Activated CD8-positive, alpha-beta T cell treated with anti-CD3 and anti-CD28 coated beads for 36 hours (primary cell): ENCODE measurements around the gene RBM12. TPM values are rescaled to one million over a fixed set of nuclear protein-coding genes. Genes with fewer than 3 reads are reported as not detected.

Experiments used
- ATAC-seq: fragments of 200-7000 bp; cut with Tn5 transposase; one replicate; pipeline ENCODE4 v1.10.0; 2021; ENCODE audit warnings: mild to moderate bottlenecking, moderate library complexity
- CTCF ChIA-PET: fragments of 350-600 bp; sonication (Branson Sonifier 250); formaldehyde crosslinking; loops from one replicate; lab custom pipeline; 2021; ENCODE audit warnings: antibody characterized with exemption; lab: Charles Lee
- POLR2A ChIA-PET: fragments of 350-600 bp; sonication (Branson Sonifier 250); formaldehyde crosslinking; loops from one replicate; lab custom pipeline; 2021; ENCODE audit warnings: antibody characterized with exemption; lab: Charles Lee
- DNase-seq: peaks from one replicate; pipeline ENCODE4 v3.0.0-alpha.2; 2020
- H3K27ac Mint-ChIP-seq: one replicate; pipeline ENCODE4 v1.8.0; 2021; ENCODE audit warnings: mild to moderate bottlenecking, mixed read lengths
- H3K27me3 Mint-ChIP-seq: one replicate; pipeline ENCODE4 v1.8.0; 2021; ENCODE audit warnings: mixed read lengths
- H3K36me3 Mint-ChIP-seq: one replicate; pipeline ENCODE4 v1.8.0; 2021; ENCODE audit warnings: low read depth, mixed read lengths
- H3K4me1 Mint-ChIP-seq: one replicate; pipeline ENCODE4 v1.8.0; 2021; ENCODE audit warnings: low read depth, mixed read lengths
- H3K4me3 Mint-ChIP-seq: one replicate; pipeline ENCODE4 v1.8.0; 2021; ENCODE audit warnings: mild to moderate bottlenecking, moderate library complexity, mixed read lengths
- H3K9me3 Mint-ChIP-seq: one replicate; pipeline ENCODE4 v1.8.0; 2021; ENCODE audit warnings: mixed read lengths
- CTCF ChIP-seq: fragments of 200-600 bp; IDR thresholded peaks from one replicate; pipeline ENCODE4 v1.8.0; 2022; ENCODE audit warnings: antibody characterized with exemption, mild to moderate bottlenecking
- intact Hi-C: fragments of 100-400 bp; cut with micrococcal nuclease; formaldehyde crosslinking; loops from one replicate; pipeline ENCODE4 v1.10.0; 2022
- total RNA-seq, 2 experiments: library from RNA; stranded (reverse); gene quantifications; one replicate each; pipeline ENCODE4 v1.2.3, GENCODE V29; 2021

Gene RBM12
- total RNA-seq, 2 experiments from 2014 or later, result 111 to 114 TPM

GRCh38 chr20:35610833-35611427, 53.8 kb downstream of the RBM12 start:
- intact Hi-C loops, result loop anchor here (10.0 kb wide), 1 partner anchor 344 kb away; the partner anchor contains the start of gene SCAND1
- ChIA-PET POLR2A (no interaction called here), CTCF (no interaction called here)
- no peak overlapping the region for H3K4me3 Mint-ChIP-seq
- ATAC-seq (no peak), DNase-seq (no peak)
- H3K36me3 Mint-ChIP-seq, result no peaks in the 10 kb centered on the region
- H3K27ac Mint-ChIP-seq, result no peak overlapping the region
- no peak for TF ChIP-seq CTCF
- peaks cover 7% of the 10 kb centered on the region for H3K4me1 Mint-ChIP-seq
- H3K9me3 Mint-ChIP-seq, result no peaks in the 10 kb centered on the region
- no peaks in the 10 kb centered on the region for H3K27me3 Mint-ChIP-seq

- ATAC-seq (no peak), DNase-seq (no peak)
- Mint-ChIP-seq H3K4me3 (no peak overlapping the region), H3K36me3 (no peaks in the 10 kb centered on the region), H3K27me3 (peaks cover 10% of the 10 kb centered on the region), H3K4me1 (no peaks in the 10 kb centered on the region), H3K27ac (no peak overlapping the region), H3K9me3 (no peaks in the 10 kb centered on the region)
- ChIA-PET CTCF (no interaction called here), POLR2A (interaction anchor here (2.3 kb wide), 1 partner anchor 56 kb away, joined by 6 read pairs; no protein-coding TSS in a partner anchor)
- intact Hi-C loops, result no loop called here
- no peak for TF ChIP-seq CTCF
Observed at GRCh38 chr20:35607003-35607735, 57.5 kb downstream of the RBM12 start.

- H3K9me3 Mint-ChIP-seq, result no peaks in the 10 kb centered on the region
- CTCF ChIA-PET, result no interaction called here
- POLR2A ChIA-PET, result interaction anchor here (1.0 to 2.3 kb wide), 4 partner anchors 12 to 348 kb away, joined by 3 to 6 read pairs (median 5); partner anchors contain the start of gene SCAND1
- no peak overlapping the region for H3K4me3 Mint-ChIP-seq
- H3K27me3 Mint-ChIP-seq, result peaks cover 16% of the 10 kb centered on the region
- peaks cover 3% of the 10 kb centered on the region for H3K4me1 Mint-ChIP-seq
- no peak for TF ChIP-seq CTCF
- intact Hi-C loops, result no loop called here
- no peaks in the 10 kb centered on the region for H3K36me3 Mint-ChIP-seq
- DNase-seq (no peak), ATAC-seq (no peak)
- H3K27ac Mint-ChIP-seq, result no peak overlapping the region
Observed at GRCh38 chr20:35606127-35606526, 58.6 kb downstream of the RBM12 start.

GRCh38 chr20:35604449-35604747, 60.3 kb downstream of the RBM12 start:
- intact Hi-C loops, result no loop called here
- no peak for ATAC-seq

More at GRCh38 chr20:35604449-35604747, 60.3 kb downstream of the RBM12 start:
- peak; percentile 44 for DNase-seq
- CTCF ChIA-PET, result interaction anchor here (1.0 to 2.7 kb wide), 3 partner anchors 13 to 51 kb away, joined by 3 to 13 read pairs (median 5); no protein-coding TSS in a partner anchor
- H3K27ac Mint-ChIP-seq, result no peak overlapping the region
- POLR2A ChIA-PET, result interaction anchor here (0.8 to 2.0 kb wide), 5 partner anchors 10 to 350 kb away, joined by 3 to 5 read pairs (median 3); partner anchors contain the start of genes RBM39 and SCAND1
- H3K36me3 Mint-ChIP-seq, result no peaks in the 10 kb centered on the region
- TF ChIP-seq CTCF, result peak; percentile 40
- no peak overlapping the region for H3K4me3 Mint-ChIP-seq
- peaks cover 23% of the 10 kb centered on the region for H3K27me3 Mint-ChIP-seq
- H3K4me1 Mint-ChIP-seq, result peaks cover 4% of the 10 kb centered on the region
- no peaks in the 10 kb centered on the region for H3K9me3 Mint-ChIP-seq
